Keratinocyte (primary cell): Measurements from ENCODE around the gene SMYD3. TPM values are rescaled to one million over a fixed set of nuclear protein-coding genes. Genes with fewer than 3 reads are reported as not detected.

Experiments
- DNase-seq: peaks from one replicate; pipeline ENCODE4 v3.0.0-alpha.2; 2011; ENCODE audit warnings: low read depth, missing footprints, low spot score
- FAIRE-seq: peaks from 2 replicates; lab custom pipeline; 2011; peaks lifted over from hg19 to GRCh38; lab: Jason Lieb, UNC
- H2AFZ ChIP-seq: 2 replicates; pipeline ENCODE4 v1.6.0; 2012; ENCODE audit warnings: low read length, control low read depth, inconsistent platforms; ENCODE audit not compliant: control insufficient read depth
- H3K27ac ChIP-seq: 2 replicates; pipeline ENCODE4 v1.5.1; 2011; ENCODE audit warnings: low read length; ENCODE audit not compliant: control insufficient read depth, insufficient read depth
- H3K27me3 ChIP-seq: 3 replicates; pipeline ENCODE4 v1.6.0; 2011; ENCODE audit warnings: low read length; ENCODE audit not compliant: control insufficient read depth, insufficient read depth; ENCODE audit errors: extremely low read depth
- H3K36me3 ChIP-seq, 2 experiments: 2 replicates in 1 of 2; 3 replicates in 1 of 2; pipeline ENCODE4 v1.5.1; 2011; ENCODE audit warnings: low read length in 2 of 2, mild to moderate bottlenecking in 1 of 2; ENCODE audit not compliant: control insufficient read depth in 2 of 2, insufficient read depth in 2 of 2; ENCODE audit errors: extremely low read depth in 1 of 2
- H3K4me1 ChIP-seq: 3 replicates; pipeline ENCODE4 v1.5.1; 2011; ENCODE audit warnings: low read length; ENCODE audit not compliant: control insufficient read depth, insufficient read depth; ENCODE audit errors: extremely low read depth
- H3K4me2 ChIP-seq: 3 replicates; pipeline ENCODE4 v1.6.0; 2011; ENCODE audit warnings: low read depth, low read length; ENCODE audit not compliant: control insufficient read depth, insufficient read depth; ENCODE audit errors: extremely low read depth
- H3K4me3 ChIP-seq, 3 experiments: fragments of 200-600 bp in 1 of 3; sonication (generic) in 1 of 3; 2 replicates in 2 of 3; 3 replicates in 1 of 3; pipeline ENCODE4 v1.5.1; 2011 to 2016; ENCODE audit warnings: low read length in 3 of 3, mild to moderate bottlenecking in 3 of 3, control low read depth in 2 of 3, inconsistent platforms in 1 of 3, low read depth in 1 of 3, mixed read lengths in 1 of 3, mixed run types in 1 of 3, moderate library complexity in 1 of 3; ENCODE audit not compliant: control insufficient read depth in 2 of 3, insufficient read depth in 2 of 3; ENCODE audit errors: extremely low read depth in 1 of 3
- H3K79me2 ChIP-seq: 2 replicates; pipeline ENCODE4 v1.6.0; 2012; ENCODE audit warnings: low read length; ENCODE audit not compliant: control insufficient read depth, insufficient read depth
- H3K9ac ChIP-seq: 3 replicates; pipeline ENCODE4 v1.6.0; 2011; ENCODE audit warnings: low read length; ENCODE audit not compliant: control insufficient read depth, insufficient read depth; ENCODE audit errors: extremely low read depth
- H3K9me1 ChIP-seq: 3 replicates; pipeline ENCODE4 v1.6.0; 2011; ENCODE audit warnings: low read length; ENCODE audit not compliant: control insufficient read depth, insufficient read depth; ENCODE audit errors: extremely low read depth
- H3K9me3 ChIP-seq: 2 replicates; pipeline ENCODE4 v1.5.1; 2012; ENCODE audit warnings: low read depth, low read length; ENCODE audit not compliant: control insufficient read depth
- H4K20me1 ChIP-seq: 3 replicates; pipeline ENCODE4 v1.6.0; 2011; ENCODE audit warnings: low read length; ENCODE audit not compliant: control insufficient read depth, insufficient read depth; ENCODE audit errors: extremely low read depth
- CTCF ChIP-seq, 3 experiments: IDR thresholded peaks in 1 of 3; conservative IDR thresholded peaks in 1 of 3; optimal IDR thresholded peaks in 1 of 3; 2 replicates in 2 of 3; 3 replicates in 1 of 3; pipeline versions ENCODE3 to v1.5.1; 2011; ENCODE audit warnings: low read length in 3 of 3, mild to moderate bottlenecking in 3 of 3, moderate library complexity in 2 of 3, control low read depth in 1 of 3, inconsistent platforms in 1 of 3; ENCODE audit not compliant: insufficient read depth in 2 of 3; ENCODE audit errors: extremely low read depth in 1 of 3
- EZH2 ChIP-seq: IDR thresholded peaks from one replicate; pipeline ENCODE4 v1.6.1; 2012; ENCODE audit warnings: inconsistent platforms, mild to moderate bottlenecking, low read length, moderate library complexity
- dilution Hi-C: fragments of 300-500 bp; cut with MboI; formaldehyde crosslinking; loops from one replicate; pipeline ENCODE4 v1.7.0; 2020; ENCODE audit warnings: low sequenced_read_pairs; ENCODE audit not compliant: extremely low pct_ligation_motif_present
- polyA plus RNA-seq, 5 experiments: library from polyadenylated mRNA; depleted of rRNA in 3 of 5; stranded (reverse) in 3 of 5; stranded (forward) in 1 of 5; unstranded in 1 of 5; fragments of >200 nt; gene quantifications; 1 replicate in 1 of 5; 2 replicates in 3 of 5; 3 replicates in 1 of 5; pipeline versions ENCODE4 v1.2.1 to v1.2.3, GENCODE V29; 2011 to 2012; ENCODE audit warnings: missing spikeins in 2 of 5, low read depth in 1 of 5, low replicate concordance in 1 of 5

SMYD3 gene
- polyA plus RNA-seq, 1 donor (not counting 4 experiments of a cell fraction or from before 2014, with no cell fraction given), result 31.0 TPM

GRCh38 chr1:245754463-245754961, 752.6 kb downstream of the SMYD3 start:
- H3K9me1 ChIP-seq, result no peaks in the 10 kb centered on the region
- no peaks in the 10 kb centered on the region for H3K36me3 ChIP-seq
- no peaks in the 10 kb centered on the region for H3K27me3 ChIP-seq
- H4K20me1 ChIP-seq, result no peaks in the 10 kb centered on the region
- no peaks in the 10 kb centered on the region for H3K9me3 ChIP-seq
- no peak overlapping the region for H3K9ac ChIP-seq
- H3K4me1 ChIP-seq, result no peaks in the 10 kb centered on the region
- no peak for FAIRE-seq
- H3K79me2 ChIP-seq, result no peaks in the 10 kb centered on the region
- H3K4me3 ChIP-seq, result no peak overlapping the region
- H3K4me2 ChIP-seq, result no peak overlapping the region
- no peak overlapping the region for H2AFZ ChIP-seq
- DNase-seq, result no peak
- no peak for TF ChIP-seq CTCF (optimal IDR thresholded peaks at IDR 0.05 in 1 of 3, IDR thresholded peaks at IDR 0.05 in 1 of 3, conservative IDR thresholded peaks at IDR 0.05 in 1 of 3; ENCODE audit: extremely low read depth in 1 of 3, insufficient read depth in 2 of 3, low read length in 3 of 3)
- no peak for TF ChIP-seq EZH2
- dilution Hi-C loops, result no loop called here
- no peak overlapping the region for H3K27ac ChIP-seq

GRCh38 chr1:245753807-245754206, 753.3 kb downstream of the SMYD3 start:
- no peak overlapping the region for H3K27ac ChIP-seq
- no peak overlapping the region for H3K4me3 ChIP-seq
- no peaks in the 10 kb centered on the region for H3K9me1 ChIP-seq
- H3K36me3 ChIP-seq, result no peaks in the 10 kb centered on the region
- FAIRE-seq, result no peak
- H3K79me2 ChIP-seq, result no peaks in the 10 kb centered on the region
- H3K27me3 ChIP-seq, result no peaks in the 10 kb centered on the region
- H3K9me3 ChIP-seq, result no peaks in the 10 kb centered on the region
- no peak overlapping the region for H3K9ac ChIP-seq
- dilution Hi-C loops, result no loop called here
- H3K4me1 ChIP-seq, result no peaks in the 10 kb centered on the region
- H3K4me2 ChIP-seq, result no peak overlapping the region
- TF ChIP-seq EZH2 (no peak), CTCF (optimal IDR thresholded peaks at IDR 0.05 in 1 of 3, IDR thresholded peaks at IDR 0.05 in 1 of 3, conservative IDR thresholded peaks at IDR 0.05 in 1 of 3; ENCODE audit: extremely low read depth in 1 of 3, insufficient read depth in 2 of 3, low read length in 3 of 3) (no peak)
- no peak overlapping the region for H2AFZ ChIP-seq
- no peak for DNase-seq
- H4K20me1 ChIP-seq, result no peaks in the 10 kb centered on the region
